GM19463 (cell line): Measurements from ENCODE around the gene KIAA1958.
"Not testable (repeated sequence)": the region's sequence is repeated elsewhere in the genome, so short reads cannot be mapped to it uniquely, and the experiment has no call there.

Experiments used
- ATAC-seq: cut with Tn5 transposase; IDR thresholded peaks from one replicate; pipeline ENCODE4 v1.9.1; 2021; ENCODE audit warnings: mild to moderate bottlenecking, moderate library complexity; ENCODE audit not compliant: unreplicated experiment

The KIAA1958 gene

DNA sequence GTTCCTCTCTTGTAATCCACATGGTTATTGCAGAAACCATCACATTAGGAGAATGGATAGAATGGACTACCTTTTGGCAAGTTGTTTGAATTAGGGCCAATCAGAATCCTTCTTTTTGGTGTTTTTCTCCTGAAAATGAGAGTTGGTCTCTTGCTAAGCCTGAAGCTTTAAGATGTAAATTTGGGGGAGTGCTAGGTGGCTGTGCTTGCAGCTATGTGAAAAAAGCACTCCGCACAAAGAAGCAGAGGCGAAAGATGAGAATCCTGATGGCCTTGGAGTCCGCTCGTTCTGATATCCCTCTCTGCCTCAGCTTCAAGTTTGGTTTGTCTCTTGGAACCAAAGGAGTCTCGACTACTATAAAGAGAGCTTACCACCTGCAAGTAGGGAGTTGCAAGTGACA lies 167.7 kb downstream of the KIAA1958 start:
- ATAC-seq: no peak

DNA sequence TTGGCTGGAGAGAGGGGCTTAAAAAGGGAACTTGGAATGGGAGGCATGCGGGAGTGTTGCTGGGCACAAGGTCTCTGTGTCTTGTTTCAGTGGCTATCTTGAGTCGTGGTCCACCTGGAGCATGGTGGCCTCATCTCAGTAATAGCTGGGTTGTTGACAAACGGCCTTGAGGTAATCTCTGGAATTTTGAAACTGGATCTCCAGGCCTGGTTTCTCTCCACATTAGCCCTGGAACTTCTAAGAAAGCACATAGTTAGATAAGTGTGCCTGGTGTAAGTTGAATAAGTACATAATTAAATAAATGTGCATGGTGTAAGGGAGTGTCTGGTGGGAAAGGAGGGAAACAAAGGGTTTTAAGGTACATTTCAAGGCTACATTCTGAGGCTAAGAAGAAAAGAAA lies 169.0 kb downstream of the KIAA1958 start:
- ATAC-seq: no peak

DNA sequence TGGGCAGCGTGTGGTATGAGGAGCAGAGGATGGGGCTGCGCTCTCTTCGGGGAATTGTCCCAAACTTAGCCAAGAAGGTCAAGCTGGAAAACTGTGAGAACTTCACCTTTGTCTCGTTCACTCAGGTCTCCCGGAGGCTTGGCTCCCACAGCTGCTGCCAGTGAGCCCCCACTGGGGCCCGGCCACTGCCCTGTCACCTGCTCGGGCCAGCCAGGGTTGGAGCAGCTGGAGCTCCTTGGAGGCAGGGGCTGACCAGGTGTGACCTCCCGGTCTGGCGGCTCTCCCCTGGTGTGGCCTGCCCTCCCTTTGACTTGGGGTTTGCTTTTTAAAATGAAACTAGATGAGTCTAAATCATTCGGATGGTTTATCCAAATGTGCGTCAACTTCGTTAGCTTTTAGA lies 173.3 kb downstream of the KIAA1958 start:
- no peak for ATAC-seq

DNA sequence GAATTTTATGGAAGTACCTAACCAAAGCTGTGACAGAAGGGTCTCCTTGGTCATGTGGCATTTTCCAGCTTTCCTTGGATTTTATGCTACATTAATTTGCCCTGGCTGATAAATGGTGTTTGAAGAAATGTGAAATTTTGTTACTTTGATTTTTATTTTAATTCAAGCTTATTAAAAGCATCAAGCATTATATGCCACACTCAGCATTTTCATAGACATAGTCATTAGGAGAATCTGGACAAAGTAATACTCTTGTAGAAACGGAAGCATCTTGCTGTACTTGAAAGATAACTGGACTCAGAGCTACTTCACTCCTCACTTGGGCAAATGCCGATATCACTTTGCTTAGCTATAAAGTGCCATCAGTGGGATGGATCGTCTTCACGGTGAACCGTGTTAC lies 177.1 kb downstream of the KIAA1958 start:
- ATAC-seq: no peak

DNA sequence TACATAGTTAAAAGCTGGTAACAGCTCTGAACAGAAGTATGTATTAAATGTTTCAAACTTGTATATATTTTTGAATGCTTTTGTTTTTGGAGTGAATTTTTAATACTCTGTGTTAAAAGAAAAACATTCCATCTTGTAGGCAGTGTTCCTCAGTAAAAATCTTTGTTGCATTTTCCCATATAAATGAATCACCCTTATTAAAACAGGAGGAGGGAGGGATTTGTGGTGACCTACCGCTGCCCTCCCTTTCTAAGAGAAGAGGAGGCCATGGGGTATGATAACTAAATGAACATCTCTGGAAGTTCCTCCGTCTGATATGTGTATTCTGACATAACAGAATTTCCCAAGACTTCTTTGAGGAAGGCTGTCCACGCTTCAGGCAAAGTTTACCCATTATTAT lies 177.9 kb downstream of the KIAA1958 start:
- ATAC-seq: no peak

DNA sequence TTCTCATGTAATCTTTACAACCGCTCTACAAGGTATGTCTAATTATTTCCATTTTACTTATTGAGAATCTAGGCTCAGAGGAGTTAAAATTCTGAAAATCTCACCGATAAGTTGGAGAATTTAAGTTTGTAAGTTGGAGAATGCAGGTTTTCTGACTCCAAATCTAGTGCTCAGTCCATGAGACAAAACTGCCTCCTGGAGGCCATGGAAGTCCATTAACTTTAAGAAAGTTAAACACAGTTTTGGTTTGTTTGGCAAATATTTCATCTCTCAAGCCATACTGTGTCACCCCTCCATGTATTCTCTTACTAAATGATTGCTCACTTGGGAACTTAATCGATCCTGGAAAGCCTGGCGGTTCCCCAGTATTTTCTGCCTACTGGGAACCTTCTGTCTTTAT lies 178.7 kb downstream of the KIAA1958 start:
- no peak for ATAC-seq

DNA sequence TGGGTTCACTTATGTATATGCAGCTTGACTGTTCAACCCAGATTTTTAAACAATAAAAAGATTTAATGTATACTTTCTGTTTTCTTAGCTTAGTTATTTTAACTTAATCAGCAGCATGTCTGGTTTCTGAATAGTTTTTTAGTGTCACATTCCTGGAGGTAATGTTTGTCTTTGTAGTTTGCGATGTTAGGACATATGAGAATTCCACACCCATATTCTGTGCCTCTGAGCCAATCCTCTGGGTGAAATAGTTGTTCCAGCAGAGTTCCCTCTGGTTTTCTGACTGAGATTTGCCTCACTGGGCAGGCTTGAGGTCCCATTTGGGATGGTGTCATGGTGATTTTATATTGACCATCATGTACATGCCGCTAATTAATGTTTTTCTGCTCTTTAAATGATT lies 182.7 kb downstream of the KIAA1958 start:
- ATAC-seq: no peak

DNA sequence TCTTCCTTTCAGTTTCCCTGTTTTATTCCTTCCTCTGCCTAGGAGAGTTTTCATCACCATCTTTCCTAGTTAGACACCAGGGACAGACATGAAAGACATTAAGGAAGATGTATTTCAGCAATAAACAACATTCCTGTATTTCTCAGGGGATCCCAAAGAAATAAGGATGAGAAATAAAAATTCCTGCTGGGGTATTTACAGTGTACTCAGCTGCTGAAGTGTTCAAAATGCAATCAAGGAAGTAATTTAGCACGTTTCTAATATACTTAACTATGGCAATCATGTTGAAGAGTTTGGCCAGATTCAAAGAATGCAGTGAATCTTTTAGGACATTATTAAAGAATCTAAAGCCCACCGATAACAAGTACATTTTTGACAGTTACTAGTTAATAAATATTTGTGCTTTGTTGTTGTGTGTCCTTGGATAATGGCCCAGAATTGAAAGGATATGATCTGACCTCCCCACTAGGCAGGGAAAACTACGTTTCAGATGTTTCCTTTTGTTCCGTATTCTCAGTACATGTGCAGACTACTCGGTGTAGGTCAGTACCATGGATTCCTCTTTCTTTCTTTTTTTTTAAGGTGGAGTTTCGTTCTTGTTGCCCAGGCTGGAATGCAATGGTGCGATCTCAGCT lies 184.5 kb downstream of the KIAA1958 start:
- ATAC-seq: no peak

DNA sequence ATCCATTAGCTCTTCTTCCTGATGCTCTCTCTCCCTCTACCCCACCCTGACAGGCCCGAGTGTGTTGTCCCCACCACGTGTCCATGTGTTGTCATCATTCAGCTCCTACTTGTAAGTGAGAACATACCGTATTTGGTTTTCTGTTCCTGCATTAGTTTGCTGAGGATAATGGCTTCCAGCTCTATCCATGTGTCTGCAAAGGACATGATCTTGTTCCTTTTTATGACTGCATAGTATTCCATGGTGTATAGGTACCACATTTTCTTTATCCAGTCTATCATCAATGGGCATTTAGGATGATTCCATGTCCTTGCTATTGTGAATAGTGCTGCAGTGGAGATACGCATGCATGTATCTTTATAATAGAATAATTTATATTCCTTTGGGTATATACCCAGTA lies 186.6 kb downstream of the KIAA1958 start:
- ATAC-seq: not testable (repeated sequence)

DNA sequence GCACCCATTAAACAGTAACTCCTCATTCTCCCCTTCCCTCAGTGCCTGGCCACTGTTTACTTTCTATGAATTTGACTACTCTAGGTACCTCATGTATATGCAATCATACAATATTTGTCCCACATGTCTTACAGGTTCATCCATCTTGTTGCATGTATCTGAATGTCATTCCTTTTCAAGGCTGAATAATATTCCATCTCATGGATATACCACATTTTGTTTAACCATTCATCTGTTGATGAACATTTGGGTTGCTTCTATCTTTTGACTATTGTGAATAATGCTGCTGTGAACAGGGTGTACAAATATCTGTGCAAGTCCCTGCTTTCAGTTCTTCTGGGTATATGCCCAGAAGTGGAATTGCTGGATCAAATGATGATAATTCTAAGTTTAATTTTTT lies 190.4 kb downstream of the KIAA1958 start:
- ATAC-seq: no peak

DNA sequence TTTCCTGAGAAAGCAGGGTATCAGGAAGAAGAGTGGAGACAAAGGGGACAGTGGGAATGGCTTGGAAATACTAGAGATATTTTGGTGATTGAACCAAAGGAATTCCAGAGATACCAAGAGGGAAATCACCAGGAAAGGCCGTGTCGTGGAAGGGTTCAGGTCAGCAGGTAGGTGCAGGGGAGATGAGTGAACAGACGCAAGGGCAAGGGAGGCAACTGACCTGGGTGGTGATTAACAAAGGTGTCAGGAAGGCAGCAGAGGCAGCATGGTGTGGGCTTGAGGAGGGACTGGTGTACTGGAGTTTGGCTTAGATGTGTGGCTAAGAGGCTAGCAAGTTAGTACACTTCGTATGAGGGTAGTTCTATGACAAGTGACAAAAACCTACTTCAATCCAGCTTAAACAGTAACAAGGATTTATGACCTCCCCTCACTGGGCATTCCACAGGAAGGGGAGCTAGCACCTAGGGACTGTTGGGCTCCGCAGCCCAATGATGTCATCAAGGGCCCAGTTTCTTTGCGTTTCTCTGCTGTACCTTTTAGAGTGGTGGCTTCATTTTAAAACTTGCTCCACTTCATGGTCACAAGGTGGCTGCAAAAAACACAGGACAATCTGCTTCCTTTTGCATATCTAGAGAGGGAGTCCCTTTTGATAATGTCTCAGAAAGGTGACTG lies 194.2 kb downstream of the KIAA1958 start:
- no peak for ATAC-seq

DNA sequence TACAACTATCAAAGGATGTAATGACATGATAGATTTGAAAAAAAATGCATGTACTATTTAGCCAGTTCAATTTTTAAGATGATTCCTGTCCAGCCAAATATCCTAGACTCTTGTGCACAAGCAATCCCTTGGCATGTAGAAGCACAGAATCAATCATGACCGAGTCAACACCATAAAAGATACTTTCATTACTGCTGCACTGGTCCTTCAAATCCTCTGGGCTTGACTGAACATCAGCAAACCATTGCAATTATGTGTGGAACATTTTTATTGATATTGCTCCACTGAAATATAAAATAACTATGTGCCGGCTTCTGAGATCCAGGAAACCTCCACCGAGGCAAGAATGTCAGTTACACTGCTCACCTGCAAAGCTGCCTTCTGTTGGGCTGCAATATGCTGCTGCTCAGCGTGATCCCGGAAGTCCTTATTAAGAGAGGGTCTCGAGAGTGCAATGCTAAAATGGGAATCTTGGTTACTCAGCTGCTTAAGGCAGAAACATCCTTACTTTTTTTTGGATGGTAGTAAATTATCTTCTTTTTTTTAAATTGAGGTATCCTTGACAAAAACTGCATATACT lies 202.6 kb downstream of the KIAA1958 start:
- no peak for ATAC-seq

DNA sequence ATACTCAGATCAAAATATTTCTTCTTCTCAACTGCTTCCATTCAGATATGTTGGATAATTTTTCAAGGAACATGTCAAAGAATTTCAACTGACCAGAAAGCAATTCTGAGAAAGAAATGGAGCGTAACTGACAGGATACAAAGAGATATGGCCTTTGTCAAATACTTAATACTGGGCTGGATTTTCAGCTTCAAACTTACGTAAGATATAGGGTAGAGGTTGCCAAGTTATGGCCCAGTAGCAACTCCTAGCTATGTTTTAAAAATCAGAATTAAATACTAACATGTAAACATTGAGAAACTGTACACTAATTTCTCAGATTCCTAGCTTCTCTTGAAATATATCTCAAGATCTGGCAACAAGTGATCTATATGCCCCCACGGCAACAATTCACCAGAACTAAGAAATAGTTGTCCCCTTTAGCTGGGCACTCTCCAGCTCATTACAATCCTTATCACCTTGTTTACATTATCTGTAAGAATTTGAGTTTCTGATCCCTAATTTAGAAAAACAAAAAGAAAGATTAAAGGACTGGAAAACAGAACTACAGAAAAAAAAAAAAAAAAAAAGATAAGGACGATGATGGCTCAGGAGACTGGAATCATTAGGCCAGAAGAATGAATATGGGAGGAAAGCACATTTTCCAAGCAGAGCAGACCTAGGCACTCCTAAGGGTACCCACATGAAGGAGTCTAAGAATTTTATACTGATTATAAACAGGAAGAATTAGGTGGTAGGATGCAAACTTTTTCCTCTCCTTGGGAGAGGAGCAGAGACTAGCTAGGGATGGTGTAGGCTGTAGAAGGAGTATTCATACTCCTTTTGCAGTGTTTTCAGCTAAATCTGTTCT lies 208.3 kb downstream of the KIAA1958 start:
- no peak for ATAC-seq

DNA sequence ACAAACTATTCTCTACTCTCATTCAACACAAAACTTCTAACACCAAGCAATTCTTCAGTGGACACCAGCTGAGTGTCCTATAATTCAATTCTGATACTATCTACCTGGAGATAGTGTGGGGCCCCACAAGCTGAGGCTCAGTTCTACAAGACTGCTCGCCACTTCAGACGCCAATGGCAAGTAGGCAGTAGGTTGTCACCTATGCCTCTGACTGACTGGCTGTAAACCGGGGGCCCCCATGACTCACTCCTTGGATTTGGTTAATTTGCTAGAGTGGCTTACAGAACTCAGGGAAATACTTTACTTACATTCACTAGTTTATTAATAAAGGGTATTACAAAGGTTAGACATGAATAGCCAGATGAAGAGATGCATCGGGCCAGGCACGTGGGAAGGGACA lies 209.8 kb downstream of the KIAA1958 start:
- no peak for ATAC-seq

DNA sequence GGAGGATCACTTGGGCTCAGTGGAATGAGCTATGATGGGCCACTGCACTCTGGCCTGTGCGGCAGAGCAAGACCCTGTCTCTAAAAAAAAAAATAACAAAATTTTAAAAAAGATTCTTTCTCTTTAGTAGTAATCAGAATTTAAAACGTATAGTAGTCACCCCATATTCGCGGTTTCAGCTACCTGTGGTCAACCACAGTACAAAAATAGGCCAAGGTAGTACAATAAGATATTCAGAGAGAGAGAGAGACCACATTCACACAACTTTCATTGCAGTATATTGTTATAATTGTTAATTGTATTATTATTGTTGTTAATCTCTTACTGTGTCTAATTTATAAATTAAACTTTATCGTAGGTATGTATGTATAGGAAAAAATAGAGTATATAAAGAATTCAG lies 212.6 kb downstream of the KIAA1958 start:
- ATAC-seq: peak; percentile 53

DNA sequence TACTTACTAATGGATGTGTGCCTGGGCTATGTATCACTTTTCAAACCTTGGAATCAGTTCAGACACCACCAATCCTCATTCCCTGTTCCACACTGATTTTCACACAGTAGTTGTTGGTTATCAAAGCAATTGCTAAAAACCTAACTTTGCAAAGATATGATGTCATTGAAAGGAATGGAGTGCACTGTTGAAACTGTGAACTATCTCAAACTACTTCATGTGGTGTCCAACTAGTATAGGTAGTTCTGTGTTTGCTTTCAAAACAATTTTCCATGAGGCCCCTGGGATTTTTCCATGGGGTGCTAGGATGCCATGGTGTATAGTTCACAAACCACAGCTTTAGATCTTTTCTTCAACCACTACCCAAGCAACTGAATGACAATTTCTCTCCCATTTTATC lies 213.5 kb downstream of the KIAA1958 start:
- ATAC-seq: no peak

DNA sequence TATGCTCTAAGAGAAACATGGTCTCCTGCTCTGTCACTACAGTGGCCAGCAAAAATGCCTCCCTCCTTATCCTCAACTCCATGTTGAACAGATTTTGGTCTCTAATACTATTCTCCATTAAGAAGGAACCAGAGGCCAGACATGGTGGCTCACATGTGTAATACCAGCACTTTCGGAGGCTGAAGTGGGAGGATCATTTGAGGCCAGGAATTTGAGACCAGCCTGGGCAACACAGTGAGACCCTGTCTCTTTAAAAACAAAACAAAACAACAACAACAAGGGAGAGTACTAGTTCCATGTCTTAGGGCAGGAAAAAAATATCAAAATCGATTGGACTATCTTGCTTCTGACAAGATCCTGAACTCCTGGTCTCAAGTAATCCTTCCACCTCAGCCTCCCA lies 216.7 kb downstream of the KIAA1958 start:
- ATAC-seq: no peak

DNA sequence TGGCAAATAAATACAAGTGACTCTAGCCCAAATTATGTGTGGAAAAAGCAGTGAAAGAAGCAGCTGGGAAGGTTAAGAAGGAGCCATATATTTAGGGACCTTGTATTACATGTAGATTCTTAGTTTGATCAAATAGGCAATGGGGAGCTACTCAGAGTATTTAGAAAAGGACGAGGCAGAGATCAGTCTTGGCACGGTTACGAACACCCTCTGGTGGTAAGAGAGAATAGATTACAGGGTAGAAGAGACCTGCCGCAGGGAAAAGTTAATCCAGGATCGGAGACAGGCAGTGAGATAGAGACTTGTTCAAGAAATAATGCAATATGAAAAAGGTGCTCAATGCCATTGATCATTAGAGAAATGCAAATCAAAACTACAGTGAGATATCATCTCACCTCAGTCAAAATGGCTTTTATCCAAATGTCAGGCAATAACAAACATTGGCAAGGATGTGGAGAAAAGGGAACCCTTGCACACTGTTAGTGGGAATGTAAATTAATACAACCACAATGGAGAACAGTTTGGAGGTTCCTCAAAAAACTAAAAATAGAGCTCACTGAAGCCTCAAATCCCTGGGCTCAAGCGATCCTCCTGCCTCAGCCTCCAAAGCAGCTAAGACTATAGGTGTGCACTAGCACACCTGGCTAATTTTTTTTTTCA lies 219.3 kb downstream of the KIAA1958 start:
- no peak for ATAC-seq

DNA sequence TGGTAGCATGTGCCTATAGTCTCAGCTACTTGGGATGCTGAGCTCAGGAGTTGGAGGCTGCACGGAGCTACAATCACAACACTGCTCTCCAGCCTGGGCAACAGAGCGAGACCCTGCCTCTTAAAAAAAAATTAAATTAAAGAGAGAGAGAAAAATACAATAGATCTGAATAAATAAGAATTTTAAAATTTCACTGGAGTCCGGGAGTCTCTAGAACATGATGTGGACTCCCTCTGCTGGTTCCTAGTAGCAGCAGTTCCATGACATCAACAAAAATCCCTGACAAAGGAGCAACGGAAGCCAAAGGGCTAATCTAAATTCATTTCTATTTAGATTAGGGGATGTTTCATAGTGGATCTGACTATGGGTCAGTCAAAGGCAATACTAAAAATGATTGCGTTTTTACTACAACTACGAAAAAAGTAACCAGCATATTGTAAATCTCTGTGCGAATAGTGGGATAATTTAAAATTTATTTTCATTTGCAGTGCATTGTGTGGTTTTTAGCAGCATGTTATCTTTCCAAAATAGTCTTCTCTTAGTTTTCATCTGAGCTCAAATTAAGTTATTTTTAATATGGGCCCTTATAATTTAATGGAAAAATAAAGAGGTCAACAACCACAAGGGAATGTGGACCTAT lies 224.5 kb downstream of the KIAA1958 start:
- no peak for ATAC-seq

DNA sequence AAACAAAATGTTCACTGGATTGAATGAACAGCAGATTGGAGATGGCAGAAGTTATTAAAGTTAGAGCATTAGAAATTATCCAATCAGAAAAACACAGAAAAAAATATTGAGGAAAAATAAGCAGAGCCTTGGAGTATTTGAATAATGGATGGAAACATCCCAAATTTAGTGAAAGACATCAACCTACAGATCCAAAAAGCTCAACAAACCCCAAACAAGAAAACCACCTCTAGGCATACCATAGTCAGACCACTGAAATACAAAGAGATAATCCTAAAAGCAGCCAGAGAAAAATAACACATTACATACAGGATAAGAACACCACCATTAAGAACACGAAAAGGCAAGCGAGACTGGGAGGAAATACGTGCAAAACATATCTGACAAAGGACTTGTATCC lies 226.1 kb downstream of the KIAA1958 start:
- no peak for ATAC-seq
